Islet precursor cell (in vitro differentiated cells): Measurements from ENCODE around the gene MOB1A.
"Not testable (repeated sequence)": the region's sequence is repeated elsewhere in the genome, so short reads cannot be mapped to it uniquely, and the experiment has no call there.

Source experiments
- DNase-seq: peaks from one replicate; pipeline ENCODE4 v3.0.0-alpha.2; 2018

The MOB1A gene

DNA sequence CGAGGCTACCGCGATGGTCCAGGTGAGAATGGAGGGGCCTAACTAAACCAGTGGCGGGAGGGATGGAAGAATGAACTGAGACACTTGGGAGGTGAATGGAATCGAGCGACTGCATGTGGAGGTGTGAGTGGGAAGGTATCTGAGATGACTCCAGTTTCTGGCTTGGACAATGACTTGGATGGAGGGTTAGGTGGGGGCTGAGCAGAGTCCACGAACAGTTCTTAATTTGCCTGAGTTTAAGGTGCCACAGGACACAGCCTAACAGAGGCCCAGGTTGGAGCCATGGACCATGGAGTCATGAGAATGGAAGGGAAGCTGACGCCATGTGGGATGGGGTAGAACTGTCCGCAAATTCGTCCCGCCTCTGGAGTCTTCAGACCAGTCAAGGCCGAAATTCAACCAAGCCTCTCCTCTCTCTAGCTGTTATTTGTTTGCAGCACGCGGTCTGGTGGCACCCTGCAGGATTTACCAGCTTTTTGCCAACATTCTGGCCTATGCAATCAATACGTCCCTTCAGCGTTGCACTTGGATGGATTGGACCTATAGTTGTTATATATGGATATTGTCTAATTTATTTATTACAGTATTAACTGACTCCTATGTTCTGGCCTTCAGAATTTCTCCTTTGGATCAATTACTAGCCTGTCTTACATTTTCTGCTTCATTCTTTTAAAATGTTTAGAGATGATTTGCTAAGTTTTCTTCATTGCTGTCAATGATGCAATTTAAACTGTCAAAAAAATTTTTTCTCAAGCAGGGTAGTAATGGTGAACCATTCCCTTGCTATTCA lies 30.0 kb downstream of the MOB1A start:
- no peak for DNase-seq

- peak; percentile 96 for DNase-seq
Observed at GRCh38 chr2:74147727-74148456, 30.8 kb downstream of the MOB1A start, which contains the start of gene BOLA3. Gene BOLA3 (minus strand): TSS chr2:74147912. CDS start chr2:74147874, 38 bp downstream.

- DNase-seq: no peak
Observed at GRCh38 chr2:74146929-74147726, 31.6 kb downstream of the MOB1A start.

DNA sequence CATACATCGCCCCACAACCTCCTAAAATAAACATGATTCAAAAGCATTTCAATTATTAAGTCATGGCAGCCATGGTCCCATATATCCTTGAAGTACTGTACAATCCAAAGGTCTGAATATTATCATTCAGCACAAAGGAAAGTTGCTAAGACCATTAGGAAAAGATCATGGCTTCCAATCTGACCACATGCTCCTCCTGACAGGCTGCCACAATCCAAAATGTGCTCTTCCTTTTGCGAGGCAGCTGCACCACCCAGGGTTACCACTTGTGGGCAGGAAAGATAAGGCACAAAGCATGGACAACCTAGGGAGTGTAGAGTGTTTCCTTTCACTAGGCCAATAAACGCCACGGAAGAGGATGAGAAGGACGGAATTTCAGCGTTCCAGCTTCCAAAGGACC lies 36.3 kb downstream of the MOB1A start:
- peak; percentile 67 for DNase-seq

DNA sequence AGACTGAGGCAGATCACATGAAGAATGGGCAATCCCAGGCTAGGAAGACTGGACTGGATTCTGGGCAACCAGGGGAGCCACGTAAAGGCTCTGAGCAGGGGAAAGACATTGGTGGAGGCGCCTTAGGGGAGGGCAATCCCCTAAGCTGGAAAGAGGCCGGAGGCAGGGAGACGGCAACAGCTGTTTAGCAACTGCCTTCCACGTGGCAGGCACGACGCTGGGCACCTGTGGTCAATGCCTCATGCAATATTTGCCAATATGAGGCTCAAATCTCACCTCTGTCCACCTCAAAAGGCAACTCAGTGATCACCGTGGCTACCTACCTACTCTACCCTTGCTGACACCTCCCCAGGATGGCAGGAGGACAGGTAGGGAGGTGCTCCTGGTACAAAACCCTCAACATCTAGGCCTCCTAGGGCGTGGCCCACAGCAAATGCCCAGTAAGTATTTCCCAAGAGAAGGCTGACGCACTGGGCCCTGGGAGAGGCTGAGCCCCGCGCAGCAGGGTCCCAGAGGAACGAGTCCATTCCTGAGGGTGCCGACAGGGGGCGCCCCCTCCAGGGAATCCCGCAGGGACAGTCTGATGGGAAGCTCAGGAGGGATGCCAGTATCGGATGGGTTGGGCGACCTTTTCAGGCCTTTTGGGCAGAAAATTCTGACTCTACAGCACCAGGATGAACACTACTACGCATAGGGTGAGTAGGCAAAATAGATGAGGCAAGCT lies 39.9 kb downstream of the MOB1A start:
- no peak for DNase-seq

DNA sequence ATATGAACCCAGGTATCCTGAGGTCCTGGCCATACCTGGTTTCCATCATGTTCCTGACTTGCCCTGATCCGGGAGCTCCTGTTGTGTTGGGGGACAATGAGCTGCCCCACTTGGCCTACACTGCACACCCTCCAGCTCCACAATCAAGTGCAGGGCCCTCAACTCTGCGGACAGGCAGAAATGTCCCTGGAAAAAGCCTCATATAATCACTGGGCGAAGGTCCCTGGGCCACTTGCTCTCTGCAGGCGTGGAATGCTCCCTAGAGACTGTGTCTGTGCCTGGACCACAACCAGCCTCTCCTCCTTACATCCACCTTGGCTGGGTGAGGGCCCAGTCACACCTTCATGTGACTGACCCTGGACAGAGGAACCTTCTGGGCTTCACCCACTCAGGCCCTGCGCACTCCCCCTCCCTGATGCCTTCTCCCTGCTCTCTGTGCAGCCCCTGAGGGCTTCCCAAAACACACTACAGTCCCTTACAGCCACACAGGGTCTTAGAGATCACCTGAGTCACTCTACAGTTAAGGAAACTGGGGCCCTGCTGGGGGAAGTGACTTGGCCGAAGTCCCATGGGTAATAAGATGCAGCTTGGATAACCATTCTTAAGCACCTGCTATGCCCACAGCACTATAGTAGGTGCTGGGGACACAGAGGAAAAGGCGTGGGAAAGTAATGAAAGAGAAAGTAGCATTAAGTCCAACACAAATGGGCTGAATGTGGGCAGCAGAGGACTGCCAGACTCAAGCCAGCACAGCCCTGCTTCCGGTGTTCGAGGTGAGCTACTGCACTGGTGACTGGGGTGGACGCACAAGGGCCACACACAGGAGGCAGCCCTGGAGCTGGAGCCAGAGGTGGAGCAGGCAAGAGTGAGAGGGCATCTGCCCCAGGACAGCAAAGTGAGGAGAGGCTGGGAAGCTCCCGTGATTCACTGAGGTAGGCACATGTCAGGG lies 40.8 kb downstream of the MOB1A start:
- DNase-seq: no peak

DNA sequence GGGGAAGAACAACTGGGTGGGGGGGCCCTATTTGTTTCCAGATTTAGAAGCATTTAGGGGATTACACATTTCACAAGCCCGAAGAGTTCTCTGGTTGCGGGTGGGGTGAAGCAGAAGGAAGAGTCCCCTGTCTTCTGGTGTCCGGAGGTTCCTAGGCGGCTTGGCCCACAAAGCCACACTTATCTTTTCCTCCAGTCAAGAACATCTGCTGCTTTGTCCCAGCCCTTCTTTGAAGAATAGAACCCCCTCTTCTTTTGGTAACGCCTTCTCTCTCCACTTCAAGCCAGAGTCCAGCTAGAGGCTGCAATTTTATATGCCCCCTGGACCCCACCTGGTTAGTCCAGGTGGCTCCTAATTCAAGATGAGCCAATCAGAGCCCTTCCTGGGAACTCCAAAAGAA lies 46.8 kb downstream of the MOB1A start:
- DNase-seq: no peak

GRCh38 chr2:74130211-74130995 lies 48.3 kb downstream of the MOB1A start:
- DNase-seq: peak; percentile 77

GRCh38 chr2:74128206-74128605 lies 50.5 kb downstream of the MOB1A start:
- DNase-seq: no peak

- DNase-seq: not testable (repeated sequence)
Observed at GRCh38 chr2:74123955-74124354, 54.7 kb downstream of the MOB1A start.

DNA sequence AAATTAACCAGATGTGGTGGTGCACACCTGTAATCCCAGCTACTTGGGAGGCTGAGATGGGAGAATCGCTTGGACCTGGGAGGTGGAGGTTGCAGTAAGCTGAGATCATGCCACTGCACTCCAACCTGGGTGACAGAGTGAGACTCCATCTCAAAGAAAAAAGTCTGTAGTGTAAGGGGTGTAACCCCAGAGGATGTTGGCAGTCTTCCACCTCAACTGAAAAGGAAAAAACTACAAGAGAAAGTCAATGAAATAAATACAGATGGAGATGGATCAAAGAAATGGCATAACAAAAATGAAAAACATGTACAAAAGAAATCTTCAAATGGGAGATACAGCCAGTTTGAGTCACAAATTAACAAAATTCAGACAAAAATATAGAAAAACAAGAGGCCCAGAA lies 56.8 kb downstream of the MOB1A start:
- DNase-seq: not testable (repeated sequence)

DNA sequence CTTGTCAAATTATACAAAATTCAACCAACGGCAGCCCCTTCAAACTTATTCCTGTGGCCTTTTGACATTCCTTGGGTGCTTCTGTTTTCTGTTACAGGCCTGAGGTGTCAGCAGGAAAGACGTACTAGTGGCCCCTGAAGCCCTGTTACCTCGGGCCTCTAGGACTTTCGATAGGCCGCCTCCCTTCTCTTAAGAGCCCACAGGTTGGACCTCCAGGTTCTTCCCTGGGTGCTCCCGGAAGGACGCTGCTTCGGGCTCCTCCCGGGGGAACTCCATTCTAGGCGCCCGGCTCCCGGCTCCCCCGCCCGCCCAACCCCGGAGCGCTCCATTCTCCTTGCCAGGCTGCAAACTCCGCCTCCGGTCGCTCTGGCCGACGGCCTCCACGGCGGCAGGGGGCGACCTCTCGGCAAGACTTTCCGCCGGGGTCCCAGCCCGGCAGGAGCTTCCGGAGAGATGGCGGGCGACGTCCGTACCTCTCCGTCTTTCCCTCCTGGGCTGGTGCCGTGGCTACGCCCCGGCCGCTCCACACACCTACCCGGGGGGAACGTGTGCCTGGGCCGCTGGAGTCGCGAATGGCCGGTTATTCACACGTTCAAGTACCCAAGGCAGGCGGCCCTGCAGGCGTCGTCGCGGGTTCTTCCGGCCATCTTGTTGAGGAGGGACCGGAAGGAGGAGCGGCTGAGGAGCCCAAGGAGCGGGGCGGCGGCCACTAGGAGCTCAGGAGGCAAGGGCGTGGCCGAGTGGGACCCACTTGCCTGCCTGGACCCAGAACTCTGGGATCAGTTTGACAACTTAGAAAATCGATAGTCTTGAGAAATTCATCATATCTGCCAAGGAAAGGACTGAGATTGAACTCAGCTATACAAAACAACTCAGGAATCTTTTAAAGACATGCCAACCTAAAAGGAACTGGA lies 58.5 kb downstream of the MOB1A start:
- DNase-seq: peak; percentile 88

- no peak for DNase-seq
Observed at GRCh38 chr2:74119339-74119738, 59.3 kb downstream of the MOB1A start.

GRCh38 chr2:74111380-74111779 lies 67.3 kb downstream of the MOB1A start:
- DNase-seq: no peak

DNA sequence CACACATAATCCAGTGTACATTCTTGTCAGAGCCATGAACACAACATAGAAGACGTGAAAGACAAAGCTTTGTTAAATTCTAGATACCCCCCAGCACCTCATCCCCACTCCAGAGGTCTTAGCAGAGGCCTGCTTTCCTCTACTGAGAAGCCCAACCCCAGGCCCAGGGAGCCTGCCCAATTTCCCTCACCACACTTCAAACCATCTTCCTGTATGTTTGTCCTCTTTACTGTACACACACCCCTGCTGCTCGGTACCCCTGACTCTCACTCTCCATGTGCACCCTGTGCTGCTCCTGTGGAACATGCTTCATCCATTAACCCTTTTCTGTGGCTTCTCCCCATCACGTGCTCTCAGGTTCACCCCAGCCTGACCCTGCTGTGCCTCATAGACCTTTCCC lies 68.1 kb downstream of the MOB1A start:
- no peak for DNase-seq

GRCh38 chr2:74109551-74109950 lies 69.1 kb downstream of the MOB1A start:
- no peak for DNase-seq

- DNase-seq: no peak
Observed at GRCh38 chr2:74107071-74107470, 71.6 kb downstream of the MOB1A start.

GRCh38 chr2:74105413-74105812 lies 73.3 kb downstream of the MOB1A start:
- no peak for DNase-seq

DNA sequence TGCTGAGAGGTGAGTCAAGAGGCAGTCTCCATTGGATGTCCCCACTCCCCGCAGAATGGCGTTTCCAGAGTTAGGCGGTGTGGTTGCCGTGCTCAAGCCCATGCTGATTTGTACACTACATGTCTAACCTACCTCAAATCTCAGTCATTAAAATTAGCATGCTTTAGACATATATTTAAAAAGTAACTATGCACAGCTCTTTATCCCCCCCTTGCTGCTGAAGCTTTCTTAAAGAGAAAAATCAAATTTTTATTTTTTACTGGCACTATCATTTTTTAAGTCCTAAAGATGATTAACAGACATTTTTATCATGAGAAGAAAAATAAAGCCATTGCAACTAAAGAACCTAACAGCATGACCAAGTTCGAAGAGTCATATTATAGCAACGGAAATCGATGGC lies 73.8 kb downstream of the MOB1A start:
- no peak for DNase-seq

GRCh38 chr2:74103763-74104162 lies 74.9 kb downstream of the MOB1A start:
- no peak for DNase-seq
